ENCODE measurements around the gene CPNE1. TPM values are rescaled to one million over a fixed set of nuclear protein-coding genes. Genes with fewer than 3 reads are reported as not detected.
"Not testable (repeated sequence)": the region's sequence is repeated elsewhere in the genome, so short reads cannot be mapped to it uniquely, and the experiment has no call there.

CPNE1 gene
- total and polyA plus RNA-seq, 2 donors = 43.6 to 238 TPM

GRCh38 chr20:35699957-35700624 lies 35.4 kb upstream of the CPNE1 start:
- peak overlapping the region; percentile 81 to 89 for H3K27ac ChIP-seq (ENCODE audit: low read depth in 1 of 2, low read length in 1 of 2)
- WGBS = 41% methylated on average over 6 of the region's 6 CpGs
- peak overlapping the region; percentile 72 to 89 for H3K4me3 ChIP-seq (ENCODE audit: low read length in 2 of 2)
- peak in 1 of 9 donors; percentile 12 for DNase-seq (ENCODE audit: low read depth in 6 of 9, low spot score in 9 of 9)
- peaks cover 18 to 48% of the 10 kb centered on the region in 2 donors for H3K36me3 ChIP-seq (ENCODE audit: control insufficient read depth in 2 of 2, insufficient read depth in 2 of 2, low read length in 1 of 2)
- no peaks in the 10 kb centered on the region for H3K27me3 ChIP-seq (ENCODE audit: control insufficient read depth in 2 of 2, insufficient read depth in 1 of 2, low read length in 1 of 2)
- H3K4me1 ChIP-seq (ENCODE audit: control insufficient read depth in 2 of 2, insufficient read depth in 2 of 2, low read length in 2 of 2) = peaks cover 8 to 13% of the 10 kb centered on the region in 2 donors
- no peaks in the 10 kb centered on the region for H3K9me3 ChIP-seq (ENCODE audit: control insufficient read depth in 2 of 2, insufficient read depth in 1 of 2, low read length in 1 of 2)

- under 1% methylated on average over 81 of the region's 81 CpGs for WGBS
- DNase-seq (ENCODE audit: low read depth in 6 of 9, low spot score in 9 of 9) = peak; percentile 57 to 92 (median 81)
- Histone ChIP-seq H3K4me3 (ENCODE audit: low read length in 2 of 2) (peak within 1 kb of the TSS; percentile 72 to 89), H3K9me3 (ENCODE audit: control insufficient read depth in 2 of 2, insufficient read depth in 1 of 2, low read length in 1 of 2) (no peaks in the 10 kb centered on the region), H3K4me1 (ENCODE audit: control insufficient read depth in 2 of 2, insufficient read depth in 2 of 2, low read length in 2 of 2) (peaks cover 8 to 13% of the 10 kb centered on the region in 2 donors), H3K36me3 (ENCODE audit: control insufficient read depth in 2 of 2, insufficient read depth in 2 of 2, low read length in 1 of 2) (peaks cover 12 to 42% of the 10 kb centered on the region in 2 donors), H3K27me3 (ENCODE audit: control insufficient read depth in 2 of 2, insufficient read depth in 1 of 2, low read length in 1 of 2) (no peaks in the 10 kb centered on the region), H3K27ac (ENCODE audit: low read depth in 1 of 2, low read length in 1 of 2) (peak within 1 kb of the TSS; percentile 81 to 89)
These were observed 34.6 kb upstream of the CPNE1 start, which contains the start of the genes NFS1 and ROMO1 for GRCh38 chr20:35699127-35699956. TSS of gene NFS1 (minus strand) at chr20:35699352. CDS start at chr20:35699288, 64 bp downstream. TSS of gene ROMO1 (plus strand) at chr20:35699405. CDS start at chr20:35699633, 228 bp downstream.

- no peaks in the 10 kb centered on the region for H3K9me3 ChIP-seq (ENCODE audit: control insufficient read depth in 2 of 2, insufficient read depth in 1 of 2, low read length in 1 of 2)
- H3K4me1 ChIP-seq (ENCODE audit: control insufficient read depth in 2 of 2, insufficient read depth in 2 of 2, low read length in 2 of 2) = peaks cover 8 to 13% of the 10 kb centered on the region in 2 donors
- WGBS = 11% methylated on average over 37 of the region's 37 CpGs
- no peaks in the 10 kb centered on the region for H3K27me3 ChIP-seq (ENCODE audit: control insufficient read depth in 2 of 2, insufficient read depth in 1 of 2, low read length in 1 of 2)
- DNase-seq (ENCODE audit: low read depth in 6 of 9, low spot score in 9 of 9) = peak in 3 of 9 donors; percentile 16 to 24 (median 20)
- H3K4me3 ChIP-seq (ENCODE audit: low read length in 2 of 2) = peak overlapping the region; percentile 72 to 89
- peaks cover 17 to 37% of the 10 kb centered on the region in 2 donors for H3K36me3 ChIP-seq (ENCODE audit: control insufficient read depth in 2 of 2, insufficient read depth in 2 of 2, low read length in 1 of 2)
- peak overlapping the region; percentile 5 to 89 for H3K27ac ChIP-seq (ENCODE audit: low read depth in 1 of 2, low read length in 1 of 2)
These were observed 33.8 kb upstream of the CPNE1 start for GRCh38 chr20:35698298-35699126.

GRCh38 chr20:35697696-35698297 lies 33.1 kb upstream of the CPNE1 start:
- H3K27me3 ChIP-seq (ENCODE audit: control insufficient read depth in 2 of 2, insufficient read depth in 1 of 2, low read length in 1 of 2) = no peaks in the 10 kb centered on the region
- WGBS = 94% methylated on average over 9 of the region's 9 CpGs
- peaks cover 8 to 13% of the 10 kb centered on the region in 2 donors for H3K4me1 ChIP-seq (ENCODE audit: control insufficient read depth in 2 of 2, insufficient read depth in 2 of 2, low read length in 2 of 2)
- no peak for DNase-seq (ENCODE audit: low read depth in 6 of 9, low spot score in 9 of 9)
- no peaks in the 10 kb centered on the region for H3K9me3 ChIP-seq (ENCODE audit: control insufficient read depth in 2 of 2, insufficient read depth in 1 of 2, low read length in 1 of 2)
- H3K36me3 ChIP-seq (ENCODE audit: control insufficient read depth in 2 of 2, insufficient read depth in 2 of 2, low read length in 1 of 2) = peaks cover 19 to 34% of the 10 kb centered on the region in 2 donors
- H3K27ac ChIP-seq (ENCODE audit: low read depth in 1 of 2, low read length in 1 of 2) = no peak overlapping the region
- no peak overlapping the region for H3K4me3 ChIP-seq (ENCODE audit: low read length in 2 of 2)

GRCh38 chr20:35695978-35696377 lies 31.3 kb upstream of the CPNE1 start:
- peaks cover 12 to 18% of the 10 kb centered on the region in 2 donors for H3K36me3 ChIP-seq (ENCODE audit: control insufficient read depth in 2 of 2, insufficient read depth in 2 of 2, low read length in 1 of 2)
- no peaks in the 10 kb centered on the region for H3K27me3 ChIP-seq (ENCODE audit: control insufficient read depth in 2 of 2, insufficient read depth in 1 of 2, low read length in 1 of 2)
- H3K4me1 ChIP-seq (ENCODE audit: control insufficient read depth in 2 of 2, insufficient read depth in 2 of 2, low read length in 2 of 2) = peaks cover 8 to 13% of the 10 kb centered on the region in 2 donors
- no peak overlapping the region for H3K4me3 ChIP-seq (ENCODE audit: low read length in 2 of 2)
- no peaks in the 10 kb centered on the region for H3K9me3 ChIP-seq (ENCODE audit: control insufficient read depth in 2 of 2, insufficient read depth in 1 of 2, low read length in 1 of 2)
- no peak overlapping the region for H3K27ac ChIP-seq (ENCODE audit: low read depth in 1 of 2, low read length in 1 of 2)
- 97% methylated on average over 4 of the region's 4 CpGs for WGBS
- no peak for DNase-seq (ENCODE audit: low read depth in 6 of 9, low spot score in 9 of 9)

- Histone ChIP-seq H3K4me3 (ENCODE audit: low read length in 2 of 2) (no peak overlapping the region), H3K27me3 (ENCODE audit: control insufficient read depth in 2 of 2, insufficient read depth in 1 of 2, low read length in 1 of 2) (no peaks in the 10 kb centered on the region), H3K36me3 (ENCODE audit: control insufficient read depth in 2 of 2, insufficient read depth in 2 of 2, low read length in 1 of 2) (peaks cover 13 to 19% of the 10 kb centered on the region in 2 donors), H3K4me1 (ENCODE audit: control insufficient read depth in 2 of 2, insufficient read depth in 2 of 2, low read length in 2 of 2) (peaks cover 8 to 9% of the 10 kb centered on the region in 2 donors), H3K27ac (ENCODE audit: low read depth in 1 of 2, low read length in 1 of 2) (no peak overlapping the region), H3K9me3 (ENCODE audit: control insufficient read depth in 2 of 2, insufficient read depth in 1 of 2, low read length in 1 of 2) (no peaks in the 10 kb centered on the region)
- no peak for DNase-seq (ENCODE audit: low read depth in 6 of 9, low spot score in 9 of 9)
- WGBS = 93% methylated on average over 2 of the region's 2 CpGs
These were observed 30.6 kb upstream of the CPNE1 start for GRCh38 chr20:35695245-35695749.

GRCh38 chr20:35690265-35690664 lies 25.6 kb upstream of the CPNE1 start:
- Histone ChIP-seq H3K9me3 (ENCODE audit: control insufficient read depth in 2 of 2, insufficient read depth in 1 of 2, low read length in 1 of 2) (no peaks in the 10 kb centered on the region), H3K27ac (ENCODE audit: low read depth in 1 of 2, low read length in 1 of 2) (no peak overlapping the region), H3K36me3 (ENCODE audit: control insufficient read depth in 2 of 2, insufficient read depth in 2 of 2, low read length in 1 of 2) (peaks cover 34 to 43% of the 10 kb centered on the region in 2 donors), H3K27me3 (ENCODE audit: control insufficient read depth in 2 of 2, insufficient read depth in 1 of 2, low read length in 1 of 2) (no peaks in the 10 kb centered on the region), H3K4me1 (ENCODE audit: control insufficient read depth in 2 of 2, insufficient read depth in 2 of 2, low read length in 2 of 2) (no peaks in the 10 kb centered on the region), H3K4me3 (ENCODE audit: low read length in 2 of 2) (no peak overlapping the region)
- 98% methylated on average over 4 of the region's 4 CpGs for WGBS
- no peak for DNase-seq (ENCODE audit: low read depth in 6 of 9, low spot score in 9 of 9)

GRCh38 chr20:35686872-35687271 lies 22.2 kb upstream of the CPNE1 start:
- not testable (repeated sequence) for DNase-seq (ENCODE audit: low read depth in 6 of 9, low spot score in 9 of 9); H3K9me3 ChIP-seq (ENCODE audit: control insufficient read depth in 2 of 2, insufficient read depth in 1 of 2, low read length in 1 of 2); H3K27me3 ChIP-seq (ENCODE audit: control insufficient read depth in 2 of 2, insufficient read depth in 1 of 2, low read length in 1 of 2); H3K4me3 ChIP-seq (ENCODE audit: low read length in 2 of 2); H3K4me1 ChIP-seq (ENCODE audit: control insufficient read depth in 2 of 2, insufficient read depth in 2 of 2, low read length in 2 of 2); H3K27ac ChIP-seq (ENCODE audit: low read depth in 1 of 2, low read length in 1 of 2)
- peaks cover 30 to 34% of the 10 kb centered on the region in 2 donors for H3K36me3 ChIP-seq (ENCODE audit: control insufficient read depth in 2 of 2, insufficient read depth in 2 of 2, low read length in 1 of 2)
- 97% methylated on average over 11 of the region's 11 CpGs for WGBS
